GM18517 (cell line): ENCODE results near the gene SYMPK.

Experiments
- ATAC-seq: cut with Tn5 transposase; IDR thresholded peaks from one replicate; pipeline ENCODE4 v1.9.1; 2021; ENCODE audit warnings: mild to moderate bottlenecking, moderate library complexity; ENCODE audit not compliant: unreplicated experiment

Gene SYMPK

GRCh38 chr19:45886427-45887199, 23.7 kb upstream of the SYMPK start:
- ATAC-seq, result peak; percentile 39

GRCh38 chr19:45885556-45886426, 22.8 kb upstream of the SYMPK start, which contains the start of gene IRF2BP1:
TSS of gene IRF2BP1 (minus strand) at chr19:45886141. CDS start at chr19:45885774, 367 bp downstream.
- peak; percentile 35 for ATAC-seq

GRCh38 chr19:45884682-45885555, 22.0 kb upstream of the SYMPK start:
- no peak for ATAC-seq

- ATAC-seq, result no peak
Measured at GRCh38 chr19:45883881-45884681, 21.1 kb upstream of the SYMPK start.

GRCh38 chr19:45883586-45883880, 20.6 kb upstream of the SYMPK start:
- ATAC-seq, result no peak

- no peak for ATAC-seq
Measured at GRCh38 chr19:45882652-45883585, 20.0 kb upstream of the SYMPK start.

- no peak for ATAC-seq
Measured at GRCh38 chr19:45881909-45882528, 19.1 kb upstream of the SYMPK start.

GRCh38 chr19:45881082-45881908, 18.3 kb upstream of the SYMPK start:
- no peak for ATAC-seq

GRCh38 chr19:45879971-45880370, 17.0 kb upstream of the SYMPK start:
- ATAC-seq, result no peak

GRCh38 chr19:45879055-45879454, 16.1 kb upstream of the SYMPK start:
- ATAC-seq, result no peak

GRCh38 chr19:45878043-45878794, 15.3 kb upstream of the SYMPK start:
- ATAC-seq, result no peak

- ATAC-seq, result no peak
Measured at GRCh38 chr19:45876411-45877197, 13.7 kb upstream of the SYMPK start.

GRCh38 chr19:45876161-45876410, 13.1 kb upstream of the SYMPK start:
- no peak for ATAC-seq

- no peak for ATAC-seq
Measured at GRCh38 chr19:45874620-45874966, 11.6 kb upstream of the SYMPK start.

GRCh38 chr19:45873219-45873772, 10.3 kb upstream of the SYMPK start:
- ATAC-seq, result no peak

GRCh38 chr19:45872095-45872919, 9.4 kb upstream of the SYMPK start:
- no peak for ATAC-seq
